Ovary (tissue), 9 donors: Measurements from ENCODE around the gene ZDHHC24. TPM values are rescaled to one million over a fixed set of nuclear protein-coding genes. Genes with fewer than 3 reads are reported as not detected.

Experiments used
- DNase-seq, 5 donors: peaks; one replicate each; pipeline ENCODE4 v3.0.0-alpha.2; 2019 to 2020
- H3K27ac ChIP-seq, 2 donors: fragments of 200-600 bp; one replicate each; pipeline versions ENCODE4 v1.5.1 to v1.8.0; 2019 to 2022
- H3K27me3 ChIP-seq: fragments of 200-600 bp; one replicate; pipeline ENCODE4 v1.8.0; 2022
- H3K36me3 ChIP-seq: fragments of 200-600 bp; sonication (generic); one replicate; pipeline ENCODE4 v1.5.1; 2019
- H3K4me1 ChIP-seq: one replicate; pipeline ENCODE4 v1.8.1; 2013; ENCODE audit warnings: mild to moderate bottlenecking, moderate library complexity; ENCODE audit not compliant: insufficient read depth
- H3K4me3 ChIP-seq: fragments of 200-600 bp; sonication (generic); one replicate; pipeline ENCODE4 v1.5.1; 2017
- H3K9me3 ChIP-seq, 2 donors: fragments of 200-600 bp in 1 of 2; sonication (generic) in 1 of 2; one replicate each; pipeline versions ENCODE4 v1.5.1 to v1.8.1; 2013 to 2019; ENCODE audit warnings: mild to moderate bottlenecking in 1 of 2, moderate library complexity in 1 of 2
- CTCF ChIP-seq, 3 donors: fragments of 450-650 bp in 2 of 3; fragments of 200-600 bp in 1 of 3; IDR thresholded peaks; one replicate each; pipeline versions ENCODE4 v1.5.1 to v1.8.0; 2016 to 2022; ENCODE audit warnings: antibody characterized with exemption in 3 of 3, mild to moderate bottlenecking in 1 of 3
- EP300 ChIP-seq: sonication (generic); formaldehyde crosslinking; IDR thresholded peaks from one replicate; pipeline ENCODE4 v1.6.1; 2017; ENCODE audit warnings: antibody characterized with exemption
- POLR2A ChIP-seq: fragments of 450-650 bp; IDR thresholded peaks from one replicate; pipeline ENCODE4 v1.6.1; 2017; ENCODE audit warnings: antibody characterized with exemption, mild to moderate bottlenecking, moderate library complexity
- WGBS, 3 donors: extraction: QIAGEN DNeasy Blood & Tissue Kit in 1 of 3; methylation state at CpG; one replicate each; pipeline versions ENCODE4 v1.1.5 to v1.1.7; 2013 to 2017; 5-methylcytosine and 5-hydroxymethylcytosine counted together
- intact Hi-C, 4 donors: fragments of 100-400 bp; cut with DNase I; formaldehyde crosslinking; loops; one replicate each; pipeline versions ENCODE4 v1.11.0 to v1.15.1; 2022 to 2023
- polyA plus RNA-seq, 2 donors: library from polyadenylated mRNA; stranded (reverse); fragments of 200-250 nt in 1 of 2; fragments of 350-450 nt in 1 of 2; fragmentation: Illumina TruSeq in 1 of 2; extraction: RNeasy Lipid Tissue Mini Kit (QIAGEN cat#74804) in 1 of 2; gene quantifications; one replicate each; pipeline ENCODE4 v1.2.3, GENCODE V29; 2013 to 2014
- total RNA-seq, 7 donors: library from RNA; depleted of rRNA in 2 of 7; stranded (reverse); fragments of >200 nt in 2 of 7; fragmentation: NEBNext Ultra II Directional in 3 of 7; extraction: Animal tissue kit (Norgen Biotek cat#: 25700) in 3 of 7; gene quantifications; one replicate each; pipeline versions ENCODE4 v1.1.0 to v1.2.4, GENCODE V29; 2016 to 2023
- donor health status: DM: no; HTN: no; CAD: no; lungs with moderate emphysema.
- donor health status: DM: no; HTN: no; CAD: no.
- donor health status: Bipolar disorder and iron deficiency.
- donor health status: DM: yes; HTN: yes; CAD: no.
- donor health status: DM: no; HTN: no; CAD: no.
- donor health status: DM: yes; HTN: yes; CAD: no.

Gene ZDHHC24
- total and polyA plus RNA-seq, 9 donors, result 5.1 to 14.5 (median 8.9) TPM

- Histone ChIP-seq H3K9me3 (no peaks in the 10 kb centered on the region), H3K4me1 (peaks cover 3% of the 10 kb centered on the region), H3K27me3 (no peaks in the 10 kb centered on the region), H3K4me3 (no peak overlapping the region), H3K36me3 (no peaks in the 10 kb centered on the region), H3K27ac (no peak overlapping the region)
- 87 to 92% (median 89%) methylated on average over 24 of the region's 24 CpGs for WGBS, 3 donors
- intact Hi-C loops, result loop anchor here in 1 of 4 donors (2.0 kb wide), 1 partner anchor 23 kb away; no protein-coding TSS in a partner anchor
- no peak for DNase-seq
- TF ChIP-seq CTCF (IDR thresholded peaks at IDR 0.05) (no peak), EP300 (no peak), POLR2A (no peak)
These were observed 12.0 kb upstream of the ZDHHC24 start for GRCh38 chr11:66557733-66558326.

DNA sequence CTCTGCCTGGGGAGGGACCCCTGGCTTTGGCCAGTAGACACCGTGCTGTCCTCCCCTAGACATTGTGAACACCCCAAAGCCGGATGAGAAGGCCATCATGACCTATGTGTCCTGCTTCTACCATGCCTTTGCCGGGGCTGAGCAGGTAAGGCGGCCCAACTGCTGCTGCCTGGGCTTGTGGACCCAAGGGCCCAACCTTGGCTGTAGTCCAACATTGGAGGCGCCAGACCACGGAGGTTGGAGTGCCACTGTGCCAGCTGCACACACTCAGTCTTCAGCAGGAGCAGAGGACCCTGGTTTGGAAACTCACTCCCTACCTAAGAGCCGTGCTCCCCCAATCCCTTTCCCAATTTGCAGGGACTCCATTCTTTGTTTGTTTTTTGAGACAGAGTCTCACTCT, 10.2 kb upstream of the ZDHHC24 start:
- WGBS, 3 donors, result 82 to 86% (median 85%) methylated on average over 7 of the region's 7 CpGs
- TF ChIP-seq EP300, result no peak
- no peak for TF ChIP-seq CTCF (IDR thresholded peaks at IDR 0.05)
- TF ChIP-seq POLR2A, result no peak
- Histone ChIP-seq H3K9me3 (no peaks in the 10 kb centered on the region), H3K36me3 (no peaks in the 10 kb centered on the region), H3K4me3 (no peak overlapping the region), H3K27me3 (no peaks in the 10 kb centered on the region), H3K4me1 (peaks cover 3% of the 10 kb centered on the region), H3K27ac (no peak overlapping the region)
- DNase-seq, result no peak
- intact Hi-C loops, result loop anchor here in 1 of 4 donors (2.0 kb wide), 1 partner anchor 21 kb away; no protein-coding TSS in a partner anchor

DNA sequence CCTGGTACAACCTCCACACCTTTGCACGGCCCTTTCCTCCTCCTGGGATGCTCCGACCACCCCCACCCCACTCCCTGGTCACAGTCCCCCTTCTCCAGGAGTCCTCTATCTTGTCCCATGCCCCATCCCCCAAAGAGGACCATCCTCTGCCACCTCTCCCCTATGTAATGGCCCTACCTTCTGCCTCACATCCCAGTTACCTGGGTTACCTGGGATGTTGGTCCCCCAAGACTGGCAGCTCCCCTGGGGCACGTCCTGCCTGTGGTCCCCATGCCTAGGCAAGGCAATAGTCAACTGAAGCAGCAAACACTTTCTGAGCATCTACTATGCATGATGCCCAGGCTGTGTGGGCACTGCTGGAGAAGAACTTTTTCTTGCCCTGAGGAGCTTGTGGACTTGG, 9.6 kb upstream of the ZDHHC24 start:
- 65 to 68% (median 66%) methylated on average over 3 of the region's 3 CpGs for whole genome bisulfite sequencing, 3 donors
- no peak for DNase-seq
- Histone ChIP-seq H3K9me3 (no peaks in the 10 kb centered on the region), H3K27me3 (no peaks in the 10 kb centered on the region), H3K36me3 (no peaks in the 10 kb centered on the region), H3K4me1 (peaks cover 3% of the 10 kb centered on the region), H3K4me3 (no peak overlapping the region), H3K27ac (no peak overlapping the region)
- intact Hi-C loops, result no loop called here
- TF ChIP-seq CTCF (IDR thresholded peaks at IDR 0.05) (no peak), EP300 (no peak), POLR2A (no peak)

- DNase-seq, result no peak
- Histone ChIP-seq H3K9me3 (no peaks in the 10 kb centered on the region), H3K27ac (no peak overlapping the region), H3K27me3 (no peaks in the 10 kb centered on the region), H3K4me3 (no peak overlapping the region), H3K36me3 (no peaks in the 10 kb centered on the region), H3K4me1 (peaks cover 3% of the 10 kb centered on the region)
- WGBS, 3 donors, result 63 to 75% (median 66%) methylated on average over 5 of the region's 5 CpGs
- intact Hi-C loops, result no loop called here
- no peak for TF ChIP-seq CTCF (IDR thresholded peaks at IDR 0.05)
- no peak for TF ChIP-seq EP300
- no peak for TF ChIP-seq POLR2A
These were observed 8.8 kb upstream of the ZDHHC24 start for GRCh38 chr11:66554602-66555001.
